Measurements from ENCODE around the gene ELOVL3.
"Not testable (repeated sequence)": the region's sequence is repeated elsewhere in the genome, so short reads cannot be mapped to it uniquely, and the experiment has no call there.

ELOVL3 gene

GRCh38 chr10:102247734-102248133 is 21.6 kb downstream of the ELOVL3 start:
- no peak for TF ChIP-seq CTCF (conservative IDR thresholded peaks at IDR 0.05; ENCODE audit: low read depth, low read length)
- H3K4me3 ChIP-seq (ENCODE audit: low read length): no peak overlapping the region
- no peak for DNase-seq (ENCODE audit: low read depth)

- H3K4me3 ChIP-seq (ENCODE audit: low read length); DNase-seq (ENCODE audit: low read depth): not testable (repeated sequence)
Measured at GRCh38 chr10:102252508-102252907, 26.4 kb downstream of the ELOVL3 start.

GRCh38 chr10:102254426-102254825 is 28.3 kb downstream of the ELOVL3 start:
- TF ChIP-seq CTCF (conservative IDR thresholded peaks at IDR 0.05; ENCODE audit: low read depth, low read length): no peak
- no peak overlapping the region for H3K4me3 ChIP-seq (ENCODE audit: low read length)
- no peak for DNase-seq (ENCODE audit: low read depth)

- H3K4me3 ChIP-seq (ENCODE audit: low read length): no peak overlapping the region
- DNase-seq (ENCODE audit: low read depth): no peak
- no peak for TF ChIP-seq CTCF (conservative IDR thresholded peaks at IDR 0.05; ENCODE audit: low read depth, low read length)
Measured at GRCh38 chr10:102255404-102255803, 29.3 kb downstream of the ELOVL3 start.

- no peak for DNase-seq (ENCODE audit: low read depth)
- TF ChIP-seq CTCF (conservative IDR thresholded peaks at IDR 0.05; ENCODE audit: low read depth, low read length): no peak
- H3K4me3 ChIP-seq (ENCODE audit: low read length): no peak overlapping the region
Measured at GRCh38 chr10:102261196-102261595, 35.1 kb downstream of the ELOVL3 start.

GRCh38 chr10:102261842-102262241 is 35.7 kb downstream of the ELOVL3 start:
- DNase-seq (ENCODE audit: low read depth): no peak
- no peak overlapping the region for H3K4me3 ChIP-seq (ENCODE audit: low read length)
- no peak for TF ChIP-seq CTCF (conservative IDR thresholded peaks at IDR 0.05; ENCODE audit: low read depth, low read length)

GRCh38 chr10:102262744-102263370 is 36.8 kb downstream of the ELOVL3 start:
- no peak overlapping the region for H3K4me3 ChIP-seq (ENCODE audit: low read length)
- DNase-seq (ENCODE audit: low read depth): no peak

More at GRCh38 chr10:102262744-102263370, 36.8 kb downstream of the ELOVL3 start:
- TF ChIP-seq CTCF (conservative IDR thresholded peaks at IDR 0.05; ENCODE audit: low read depth, low read length): no peak
